Aorta (tissue), 5 donors: ENCODE results near the gene DRC1. TPM values are rescaled to one million over a fixed set of nuclear protein-coding genes. Genes with fewer than 3 reads are reported as not detected.
A peak's percentile ranks its signal among the peaks of the same experiment; 100 is the strongest.
"Not testable (repeated sequence)": the region's sequence is repeated elsewhere in the genome, so short reads cannot be mapped to it uniquely, and the experiment has no call there.

ENCODE experiments used
- ATAC-seq: fragments of 200-7000 bp; cut with Tn5 transposase; one replicate; pipeline ENCODE4 v1.9.1; 2022; ENCODE audit warnings: moderate library complexity; ENCODE audit not compliant: low FRiP score
- DNase-seq, 2 donors: peaks; one replicate each; pipeline ENCODE4 v3.0.0-alpha.2; 2020
- H3K27ac ChIP-seq, 2 donors: one replicate each; pipeline ENCODE4 v1.5.1; 2013; ENCODE audit warnings: low read length in 2 of 2, mild to moderate bottlenecking in 2 of 2, moderate library complexity in 2 of 2, control low read depth in 1 of 2, inconsistent platforms in 1 of 2, low read depth in 1 of 2
- H3K27me3 ChIP-seq, 2 donors: one replicate each; pipeline ENCODE4 v1.6.1; 2013; ENCODE audit warnings: control low read depth in 1 of 2, low read length in 1 of 2, mild to moderate bottlenecking in 1 of 2, moderate library complexity in 1 of 2; ENCODE audit not compliant: insufficient read depth in 2 of 2, control insufficient read depth in 1 of 2
- H3K36me3 ChIP-seq, 2 donors: one replicate each; pipeline ENCODE4 v1.6.1; 2013; ENCODE audit warnings: control low read depth in 1 of 2, low read length in 1 of 2, mild to moderate bottlenecking in 1 of 2; ENCODE audit not compliant: insufficient read depth in 2 of 2, control insufficient read depth in 1 of 2
- H3K4me1 ChIP-seq, 2 donors: one replicate each; pipeline ENCODE4 v1.6.1; 2013; ENCODE audit warnings: low read length in 2 of 2, control low read depth in 1 of 2, mild to moderate bottlenecking in 1 of 2, moderate library complexity in 1 of 2; ENCODE audit not compliant: insufficient read depth in 2 of 2, control insufficient read depth in 1 of 2
- H3K4me3 ChIP-seq, 2 donors: one replicate each; pipeline ENCODE4 v1.5.1; 2013; ENCODE audit warnings: low read length in 2 of 2, control low read depth in 1 of 2, mild to moderate bottlenecking in 1 of 2
- H3K9me3 ChIP-seq: one replicate; pipeline ENCODE4 v1.6.1; 2013; ENCODE audit warnings: mild to moderate bottlenecking, low read length; ENCODE audit not compliant: control insufficient read depth
- WGBS, 2 donors: extraction: QIAGEN DNeasy Blood & Tissue Kit; methylation state at CpG; one replicate each; pipeline ENCODE4 v1.1.7; 2013; 5-methylcytosine and 5-hydroxymethylcytosine counted together
- intact Hi-C, 2 donors: fragments of 100-400 bp; cut with DNase I; formaldehyde crosslinking; loops; one replicate each; pipeline versions ENCODE4 v1.14.2 to v1.15.0; 2022
- polyA plus RNA-seq, 2 donors: library from polyadenylated mRNA; stranded (reverse); fragments of 200-250 nt; gene quantifications; one replicate each; pipeline ENCODE4 v1.2.3, GENCODE V29; 2013
- total RNA-seq, 2 donors: library from RNA; stranded (reverse); fragmentation: NEBNext Ultra II Directional; extraction: Animal tissue kit (Norgen Biotek cat#: 25700); gene quantifications; one replicate each; pipeline ENCODE4 v1.2.1, GENCODE V29; 2021
- donor health status: healthy with polysubstance abuse.
- donor health status: Bipolar disorder and iron deficiency.
- donor health status: DM: no; HTN: no; CAD: no.
- donor health status: DM: no; HTN: no; CAD: no.
- donor health status: DM: yes; HTN: yes; CAD: no.

The DRC1 gene
- total and polyA plus RNA-seq, 4 donors: 0.51 TPM; not detected in 3

DNA sequence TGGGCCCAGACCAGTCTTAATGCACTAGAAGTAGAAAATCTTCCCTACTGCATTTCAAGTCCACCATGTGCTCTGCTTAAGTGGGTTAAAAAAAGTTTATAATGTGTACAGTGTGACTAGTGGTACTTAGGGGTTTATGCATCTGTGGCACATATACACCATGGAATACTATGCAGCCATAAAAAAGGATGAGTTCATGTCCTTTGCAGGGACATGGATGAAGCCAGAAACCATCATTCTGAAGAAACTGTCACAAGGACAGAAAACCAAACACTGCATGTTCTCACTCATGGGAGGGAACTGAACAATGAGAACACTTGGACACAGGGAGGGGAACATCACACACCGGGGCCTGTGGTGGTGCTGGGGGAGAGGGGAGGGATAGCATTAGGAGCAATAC, 66.8 kb downstream of the DRC1 start:
- 94 to 95% methylated on average over 1 of the region's 1 CpG for WGBS, 2 donors
- H3K9me3 ChIP-seq, DNase-seq, H3K4me3 ChIP-seq, H3K36me3 ChIP-seq, H3K4me1 ChIP-seq, ATAC-seq, H3K27me3 ChIP-seq, H3K27ac ChIP-seq, intact Hi-C loops: not testable (repeated sequence)

DNA sequence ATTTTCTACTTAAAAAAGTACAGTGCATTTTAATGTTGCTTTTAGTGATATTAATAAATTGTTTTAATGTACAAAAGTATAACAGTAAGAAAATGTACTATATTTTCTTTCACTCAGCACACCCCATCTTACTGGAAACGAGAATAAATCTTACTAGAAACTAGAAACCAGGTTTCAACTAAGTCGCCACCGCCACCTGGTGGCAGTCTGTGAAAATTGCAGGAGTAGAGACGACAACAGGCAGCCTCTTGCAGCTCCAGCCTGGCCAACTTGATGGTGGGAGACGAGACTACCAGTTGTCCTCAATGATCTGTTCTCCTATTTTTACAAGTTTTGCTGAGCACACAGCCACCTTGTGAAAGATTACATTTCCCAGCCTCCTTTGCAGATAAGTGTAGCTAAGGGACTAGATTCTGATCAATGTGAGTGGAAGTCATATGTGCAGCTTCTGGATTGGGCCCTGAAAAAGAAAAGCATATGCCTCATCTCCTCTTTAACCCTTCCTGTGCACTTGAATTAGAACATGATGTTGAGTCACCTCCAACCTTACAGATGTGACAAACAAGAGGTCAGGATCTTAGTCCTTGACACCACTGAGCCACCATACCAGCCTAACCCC, 67.5 kb downstream of the DRC1 start:
- ATAC-seq: no peak

DNA sequence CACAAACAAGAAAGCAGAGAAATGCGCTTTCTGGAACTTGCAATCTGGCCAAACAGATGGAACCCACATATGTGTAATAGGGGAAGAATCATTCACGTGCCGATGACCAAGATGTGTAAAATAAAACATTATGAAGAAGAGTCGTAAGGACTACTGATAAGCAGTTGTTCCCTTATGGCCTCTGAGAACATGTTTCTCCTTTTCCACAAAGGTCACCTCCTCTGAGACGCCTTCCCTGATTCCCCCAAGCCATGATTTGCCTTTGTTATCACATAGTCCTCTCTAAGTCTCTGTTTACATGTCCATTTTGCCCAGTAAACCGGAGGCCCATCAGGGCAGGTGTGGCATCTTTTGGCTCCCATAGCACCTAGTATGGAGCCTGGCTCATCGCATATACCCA, 68.2 kb downstream of the DRC1 start:
- H3K4me3 ChIP-seq: no peak overlapping the region
- no peak for DNase-seq
- WGBS, 2 donors: 93 to 94% methylated on average over 7 of the region's 7 CpGs
- no peaks in the 10 kb centered on the region for H3K4me1 ChIP-seq
- intact Hi-C loops: no loop called here
- no peaks in the 10 kb centered on the region for H3K36me3 ChIP-seq
- no peak overlapping the region for H3K27ac ChIP-seq
- no peaks in the 10 kb centered on the region for H3K27me3 ChIP-seq
- peaks cover 1% of the 10 kb centered on the region for H3K9me3 ChIP-seq
- ATAC-seq: no peak

More for the DNA sequence above, 67.5 kb downstream of the DRC1 start:
- Histone ChIP-seq H3K4me3 (no peak overlapping the region), H3K27ac (no peak overlapping the region), H3K36me3 (no peaks in the 10 kb centered on the region), H3K27me3 (no peaks in the 10 kb centered on the region), H3K4me1 (no peaks in the 10 kb centered on the region), H3K9me3 (peaks cover 1% of the 10 kb centered on the region)
- 14 to 15% methylated on average over 5 of the region's 5 CpGs for WGBS, 2 donors
- peak in 1 of 2 donors; percentile 68 for DNase-seq
- intact Hi-C loops: no loop called here

DNA sequence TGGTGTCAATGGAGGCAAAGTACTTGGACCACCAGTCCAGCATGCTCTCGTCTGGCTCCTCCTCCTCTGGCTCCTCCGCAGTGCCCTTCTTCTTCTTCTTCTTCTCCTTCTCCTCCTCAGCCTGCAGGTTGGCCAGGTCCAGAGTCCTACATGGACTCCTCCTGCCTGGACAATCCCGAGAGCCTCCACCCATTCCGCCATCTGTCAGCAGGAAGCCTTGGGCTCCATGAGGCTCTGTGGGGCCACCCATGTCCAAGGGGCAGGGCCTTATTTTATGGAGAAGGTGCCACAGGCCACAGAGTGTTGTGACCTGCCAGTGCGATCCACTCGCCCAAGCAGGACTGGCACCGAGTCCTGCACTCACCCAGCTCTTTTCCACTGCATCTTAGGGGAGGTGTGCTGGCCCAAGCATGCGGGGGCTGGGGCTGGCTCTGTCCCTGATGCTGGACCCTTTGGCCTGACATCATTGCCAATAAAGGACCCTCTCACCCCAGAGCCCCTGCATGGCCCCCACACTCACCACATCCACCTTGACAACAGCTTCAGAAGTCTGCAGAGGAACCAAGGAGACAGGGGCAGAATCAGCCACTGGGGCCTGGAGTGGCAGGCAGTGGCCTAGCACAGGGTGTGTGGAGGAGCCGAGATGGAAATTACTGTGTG, 69.0 kb downstream of the DRC1 start:
- no peaks in the 10 kb centered on the region for H3K36me3 ChIP-seq
- H3K27ac ChIP-seq: no peak overlapping the region
- H3K27me3 ChIP-seq: no peaks in the 10 kb centered on the region
- ATAC-seq: no peak
- H3K4me1 ChIP-seq: no peaks in the 10 kb centered on the region
- H3K4me3 ChIP-seq: no peak overlapping the region
- 92% methylated on average over 9 of the region's 9 CpGs for WGBS, 2 donors
- DNase-seq: no peak
- peaks cover 1% of the 10 kb centered on the region for H3K9me3 ChIP-seq
- intact Hi-C loops: no loop called here

DNA sequence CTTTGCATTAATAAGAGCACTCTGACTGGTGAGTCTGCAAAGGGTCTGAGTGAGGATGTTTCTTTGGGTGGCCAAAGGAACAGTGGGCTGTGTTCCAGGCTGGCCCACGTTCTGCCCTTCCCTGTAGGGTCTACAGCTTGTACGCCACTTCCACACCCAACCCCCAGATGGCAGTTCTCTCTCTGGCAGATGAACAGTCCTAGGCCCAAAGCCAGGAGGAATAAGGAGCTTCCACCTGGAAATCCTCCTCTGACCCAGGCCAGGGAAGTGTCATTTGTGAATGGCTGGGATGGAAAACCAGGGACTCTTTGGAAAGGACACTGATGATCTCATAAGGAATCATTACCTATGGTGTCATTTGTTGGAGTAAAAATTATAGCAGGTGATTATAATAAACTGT, 69.6 kb downstream of the DRC1 start:
- no peaks in the 10 kb centered on the region for H3K4me1 ChIP-seq
- peaks cover 1% of the 10 kb centered on the region for H3K9me3 ChIP-seq
- H3K36me3 ChIP-seq: no peaks in the 10 kb centered on the region
- no peak for ATAC-seq
- DNase-seq: no peak
- H3K27ac ChIP-seq: no peak overlapping the region
- H3K27me3 ChIP-seq: no peaks in the 10 kb centered on the region
- H3K4me3 ChIP-seq: no peak overlapping the region
- WGBS, 2 donors: 44 to 54% methylated on average over 2 of the region's 2 CpGs
- intact Hi-C loops: no loop called here

DNA sequence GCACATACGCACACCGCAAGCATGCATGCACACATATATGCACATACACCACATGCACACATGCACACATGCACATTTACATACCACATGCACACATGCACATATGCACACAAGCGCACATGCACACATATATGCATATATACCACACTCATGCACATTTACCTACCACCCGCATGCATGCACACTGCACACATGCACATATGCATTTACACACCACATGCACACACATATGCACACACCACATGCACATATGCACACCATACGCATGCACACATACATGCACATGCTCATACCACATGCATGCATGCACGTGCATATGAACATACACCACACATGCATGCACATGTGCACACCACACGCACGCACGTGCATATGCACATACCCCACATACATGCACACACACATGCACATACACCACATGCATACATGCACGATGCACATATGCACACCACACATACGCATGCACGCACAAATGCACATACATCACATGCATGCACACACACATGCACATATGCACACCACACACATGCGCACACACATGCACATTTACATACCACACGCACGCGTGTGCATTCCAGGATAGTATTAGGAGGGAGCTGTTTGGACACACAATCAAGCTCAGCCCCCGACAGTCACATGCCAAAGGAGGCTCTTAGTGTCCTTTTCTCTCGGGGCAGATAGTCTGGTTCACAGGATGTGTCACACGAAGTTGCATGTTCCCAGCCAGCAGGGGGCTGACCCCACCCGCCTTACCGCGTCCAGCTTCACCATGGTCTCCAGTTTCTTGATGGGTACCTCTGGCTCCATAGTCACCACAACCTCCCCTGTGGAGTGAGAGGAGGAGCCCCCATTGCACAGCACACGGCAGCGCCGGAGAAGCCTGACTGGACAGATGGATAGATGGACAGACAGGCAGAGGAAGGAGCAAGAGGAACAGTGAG, 70.3 kb downstream of the DRC1 start:
- ATAC-seq (no peak), DNase-seq (no peak)
- H3K27ac ChIP-seq: no peak overlapping the region
- H3K27me3 ChIP-seq: no peaks in the 10 kb centered on the region
- no peaks in the 10 kb centered on the region for H3K36me3 ChIP-seq
- no peaks in the 10 kb centered on the region for H3K4me1 ChIP-seq
- peaks cover 1% of the 10 kb centered on the region for H3K9me3 ChIP-seq
- 86 to 87% methylated on average over 25 of the region's 25 CpGs for WGBS, 2 donors
- intact Hi-C loops: no loop called here
- no peak overlapping the region for H3K4me3 ChIP-seq

DNA sequence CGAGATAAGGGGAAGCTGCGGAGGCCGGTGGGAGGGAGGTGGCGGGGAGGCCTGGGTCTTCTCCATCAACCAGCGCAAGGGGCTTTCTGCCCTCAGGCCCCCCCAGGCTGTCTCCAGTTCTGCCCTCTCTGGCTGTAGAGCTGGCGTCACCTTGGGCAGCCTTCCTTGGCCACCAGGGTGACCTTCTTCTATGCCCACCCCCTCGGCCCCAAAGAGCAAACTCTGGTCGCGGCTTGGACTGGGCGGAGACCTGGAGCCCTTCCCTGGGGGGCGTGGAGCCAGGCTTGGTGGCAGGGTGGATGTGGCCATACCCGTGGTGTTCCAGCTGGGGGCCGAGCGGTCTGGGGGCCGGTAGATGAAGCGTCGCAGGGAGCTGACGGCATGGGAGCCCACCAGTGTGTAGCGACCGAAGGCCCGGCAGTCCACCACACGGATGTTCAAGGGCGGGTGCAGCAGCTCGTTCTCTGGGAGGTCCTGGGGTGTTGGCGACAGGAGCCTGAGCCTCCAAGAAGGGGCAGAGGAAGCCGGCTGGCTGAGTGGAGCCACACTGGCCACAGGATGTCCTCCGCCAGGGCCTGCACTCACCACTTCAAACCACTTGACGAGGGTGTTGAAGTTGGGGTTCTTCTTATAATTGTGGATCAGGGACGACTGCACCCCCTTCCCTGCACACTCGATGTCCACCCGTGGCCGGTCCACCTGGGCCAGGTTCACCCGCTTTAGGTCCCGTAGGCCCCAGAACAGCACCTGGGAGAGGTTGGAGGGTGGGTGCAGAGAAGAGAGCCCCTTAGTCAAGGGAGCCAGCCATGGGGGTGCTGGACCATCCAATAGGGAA, 71.3 kb downstream of the DRC1 start:
- intact Hi-C loops: no loop called here
- Histone ChIP-seq H3K4me1 (no peaks in the 10 kb centered on the region), H3K9me3 (peaks cover 1% of the 10 kb centered on the region), H3K4me3 (no peak overlapping the region), H3K27ac (no peak overlapping the region), H3K36me3 (no peaks in the 10 kb centered on the region), H3K27me3 (no peaks in the 10 kb centered on the region)
- DNase-seq (no peak), ATAC-seq (no peak)
- WGBS, 2 donors: 92% methylated on average over 34 of the region's 34 CpGs

DNA sequence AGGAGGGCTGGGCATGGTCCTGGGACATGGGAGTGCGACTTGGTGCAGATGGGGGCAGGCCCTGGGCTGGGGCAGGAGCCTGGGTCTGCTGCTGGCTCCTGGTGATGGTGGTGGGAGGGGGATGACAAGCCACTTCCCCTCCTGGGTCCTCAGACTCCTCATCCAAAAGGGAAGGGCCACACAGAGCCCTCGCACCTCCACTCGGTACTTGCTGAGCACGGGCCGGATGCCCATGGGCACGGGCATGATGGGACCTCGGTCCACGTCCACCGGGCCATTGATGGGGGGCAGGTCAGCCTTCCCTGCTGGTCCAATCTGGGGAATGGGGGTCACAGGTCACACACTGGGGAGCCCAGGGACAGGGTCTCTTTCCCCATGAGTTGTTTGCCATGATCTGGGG, 72.1 kb downstream of the DRC1 start:
- DNase-seq (no peak), ATAC-seq (no peak)
- H3K9me3 ChIP-seq: peaks cover 1% of the 10 kb centered on the region
- H3K27me3 ChIP-seq: no peaks in the 10 kb centered on the region
- no peak overlapping the region for H3K4me3 ChIP-seq
- H3K4me1 ChIP-seq: no peaks in the 10 kb centered on the region
- WGBS, 2 donors: 97 to 100% methylated on average over 7 to 9 of the region's 9 CpGs
- no peaks in the 10 kb centered on the region for H3K36me3 ChIP-seq
- intact Hi-C loops: no loop called here
- H3K27ac ChIP-seq: no peak overlapping the region
